ENCODE measurements around the gene HOXB9.

DNA sequence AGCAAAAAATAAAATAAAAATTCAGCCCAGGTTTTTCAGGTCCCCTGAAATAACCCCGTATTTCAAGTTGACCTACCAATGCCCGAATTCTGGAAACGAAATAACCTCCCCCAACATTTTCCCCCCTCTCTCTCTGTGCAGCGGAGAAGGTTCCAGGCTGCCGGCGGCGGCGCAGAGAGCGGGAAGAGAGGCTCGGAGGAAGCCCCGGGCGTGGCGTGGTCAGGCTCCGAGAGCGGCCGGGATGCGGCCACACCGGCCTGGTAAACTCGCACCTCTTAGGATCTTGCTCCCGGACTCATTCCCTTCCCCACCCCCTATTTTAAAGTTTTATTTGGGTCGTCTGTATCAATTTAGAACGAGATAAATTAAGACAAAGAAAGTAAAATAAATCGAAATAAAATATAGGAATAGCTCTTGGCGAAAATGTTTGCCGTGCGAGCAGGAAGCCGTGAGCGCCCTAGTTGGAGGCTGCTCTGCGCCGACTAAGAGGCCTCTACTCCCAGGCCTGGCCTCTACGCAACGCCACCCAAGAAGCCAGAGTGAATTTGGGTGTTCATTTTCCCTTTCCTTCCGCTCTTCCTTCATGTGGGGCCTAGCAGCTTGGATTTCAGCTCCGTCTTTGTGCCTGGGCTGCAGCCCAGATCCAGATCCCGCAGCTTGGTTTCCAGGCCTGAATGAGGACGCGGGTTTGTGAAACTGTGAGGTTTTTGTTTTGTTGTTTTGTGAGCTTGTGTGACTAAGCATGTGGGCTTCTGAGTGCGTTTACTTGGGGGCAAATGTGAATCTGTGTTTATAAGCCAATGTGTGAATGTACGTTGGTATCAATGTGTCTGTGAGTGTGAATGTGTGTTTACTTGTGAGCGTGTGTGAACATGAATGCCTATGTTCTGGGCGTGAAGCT lies 19.9 kb downstream of the HOXB9 start:
- no peak for TF ChIP-seq EZH2 (IDR thresholded peaks at IDR 0.05; ENCODE audit: low read length, missing control alignments)
- TF ChIP-seq, protein P1, sequence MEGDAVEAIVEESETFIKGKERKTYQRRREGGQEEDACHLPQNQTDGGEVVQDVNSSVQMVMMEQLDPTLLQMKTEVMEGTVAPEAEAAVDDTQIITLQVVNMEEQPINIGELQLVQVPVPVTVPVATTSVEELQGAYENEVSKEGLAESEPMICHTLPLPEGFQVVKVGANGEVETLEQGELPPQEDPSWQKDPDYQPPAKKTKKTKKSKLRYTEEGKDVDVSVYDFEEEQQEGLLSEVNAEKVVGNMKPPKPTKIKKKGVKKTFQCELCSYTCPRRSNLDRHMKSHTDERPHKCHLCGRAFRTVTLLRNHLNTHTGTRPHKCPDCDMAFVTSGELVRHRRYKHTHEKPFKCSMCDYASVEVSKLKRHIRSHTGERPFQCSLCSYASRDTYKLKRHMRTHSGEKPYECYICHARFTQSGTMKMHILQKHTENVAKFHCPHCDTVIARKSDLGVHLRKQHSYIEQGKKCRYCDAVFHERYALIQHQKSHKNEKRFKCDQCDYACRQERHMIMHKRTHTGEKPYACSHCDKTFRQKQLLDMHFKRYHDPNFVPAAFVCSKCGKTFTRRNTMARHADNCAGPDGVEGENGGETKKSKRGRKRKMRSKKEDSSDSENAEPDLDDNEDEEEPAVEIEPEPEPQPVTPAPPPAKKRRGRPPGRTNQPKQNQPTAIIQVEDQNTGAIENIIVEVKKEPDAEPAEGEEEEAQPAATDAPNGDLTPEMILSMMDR (conservative IDR thresholded peaks at IDR 0.05 in 1 of 2, IDR thresholded peaks at IDR 0.05 in 1 of 2; ENCODE audit: low read depth in 1 of 2, low read length in 2 of 2): no peak

Measured in fibroblast of lung (primary cell).